ENCODE data around the gene ORC5. TPM values are rescaled to one million over a fixed set of nuclear protein-coding genes. Genes with fewer than 3 reads are reported as not detected.
A peak's percentile ranks its signal among the peaks of the same experiment; 100 is the strongest.

ORC5 gene
- total RNA-seq, 4 donors from 2014 or later = 10.5 to 28.7 (median 13.5) TPM

- no peak for DNase-seq (ENCODE audit: low spot score in 2 of 2)
- Histone ChIP-seq H3K27ac (no peak overlapping the region), H3K27me3 (no peaks in the 10 kb centered on the region), H3K4me3 (no peak overlapping the region), H3K9me3 (no peaks in the 10 kb centered on the region), H3K4me1 (peaks cover 25% of the 10 kb centered on the region), H3K36me3 (no peaks in the 10 kb centered on the region)
- TF ChIP-seq, protein P1, sequence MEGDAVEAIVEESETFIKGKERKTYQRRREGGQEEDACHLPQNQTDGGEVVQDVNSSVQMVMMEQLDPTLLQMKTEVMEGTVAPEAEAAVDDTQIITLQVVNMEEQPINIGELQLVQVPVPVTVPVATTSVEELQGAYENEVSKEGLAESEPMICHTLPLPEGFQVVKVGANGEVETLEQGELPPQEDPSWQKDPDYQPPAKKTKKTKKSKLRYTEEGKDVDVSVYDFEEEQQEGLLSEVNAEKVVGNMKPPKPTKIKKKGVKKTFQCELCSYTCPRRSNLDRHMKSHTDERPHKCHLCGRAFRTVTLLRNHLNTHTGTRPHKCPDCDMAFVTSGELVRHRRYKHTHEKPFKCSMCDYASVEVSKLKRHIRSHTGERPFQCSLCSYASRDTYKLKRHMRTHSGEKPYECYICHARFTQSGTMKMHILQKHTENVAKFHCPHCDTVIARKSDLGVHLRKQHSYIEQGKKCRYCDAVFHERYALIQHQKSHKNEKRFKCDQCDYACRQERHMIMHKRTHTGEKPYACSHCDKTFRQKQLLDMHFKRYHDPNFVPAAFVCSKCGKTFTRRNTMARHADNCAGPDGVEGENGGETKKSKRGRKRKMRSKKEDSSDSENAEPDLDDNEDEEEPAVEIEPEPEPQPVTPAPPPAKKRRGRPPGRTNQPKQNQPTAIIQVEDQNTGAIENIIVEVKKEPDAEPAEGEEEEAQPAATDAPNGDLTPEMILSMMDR (IDR thresholded peaks at IDR 0.05) = no peak
- TF ChIP-seq POLR2A (IDR thresholded peaks at IDR 0.05) = no peak
- TF ChIP-seq POLR2AphosphoS5 (IDR thresholded peaks at IDR 0.05) = no peak
- TF ChIP-seq EP300 (IDR thresholded peaks at IDR 0.05) = no peak
- 75% methylated on average over 4 of the region's 4 CpGs for WGBS
These were observed 1.2 kb upstream of the ORC5 start for GRCh38 chr7:104209063-104209462.

GRCh38 chr7:104208421-104208780 lies 588 bp upstream of the ORC5 start:
- DNase-seq (ENCODE audit: low spot score in 2 of 2) = no peak
- no peak for TF ChIP-seq POLR2A (IDR thresholded peaks at IDR 0.05)
- TF ChIP-seq, protein P1 (IDR thresholded peaks at IDR 0.05) = no peak
- no peak for TF ChIP-seq EP300 (IDR thresholded peaks at IDR 0.05)
- no peak for TF ChIP-seq POLR2AphosphoS5 (IDR thresholded peaks at IDR 0.05)
- no peaks in the 10 kb centered on the region for H3K9me3 ChIP-seq
- WGBS = 27% methylated on average over 7 of the region's 7 CpGs
- H3K27ac ChIP-seq = peak overlapping the region; percentile 30
- no peaks in the 10 kb centered on the region for H3K27me3 ChIP-seq
- peaks cover 4% of the 10 kb centered on the region for H3K36me3 ChIP-seq
- H3K4me1 ChIP-seq = peaks cover 25% of the 10 kb centered on the region
- peak overlapping the region; percentile 62 for H3K4me3 ChIP-seq

DNA sequence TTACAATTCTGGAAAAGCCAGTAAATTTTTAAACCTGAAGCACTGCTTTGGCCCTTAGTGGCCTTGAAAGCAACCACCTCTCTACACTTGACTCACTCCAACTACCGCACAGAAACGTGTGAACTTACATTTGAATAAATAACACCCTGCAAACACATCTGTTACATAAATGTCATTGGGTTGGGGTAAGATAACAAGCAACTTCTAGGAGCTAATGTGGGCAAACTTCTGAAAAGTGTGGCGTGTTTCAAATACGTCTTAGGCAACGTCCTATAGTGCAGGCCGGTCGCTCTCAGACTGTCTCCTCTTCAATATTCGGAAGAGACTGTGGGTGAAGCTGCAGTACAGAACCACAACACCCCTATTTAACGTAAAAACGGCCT lies 474 bp downstream of the ORC5 start:
- no peak for DNase-seq (ENCODE audit: low spot score in 2 of 2)
- H3K9me3 ChIP-seq = no peaks in the 10 kb centered on the region
- peaks cover 15% of the 10 kb centered on the region for H3K36me3 ChIP-seq
- no peak for TF ChIP-seq POLR2A (IDR thresholded peaks at IDR 0.05)
- TF ChIP-seq EP300 (IDR thresholded peaks at IDR 0.05) = no peak
- TF ChIP-seq POLR2AphosphoS5 (IDR thresholded peaks at IDR 0.05) = no peak
- TF ChIP-seq, protein P1 (IDR thresholded peaks at IDR 0.05) = no peak
- H3K27me3 ChIP-seq = no peaks in the 10 kb centered on the region
- peak overlapping the region; percentile 30 for H3K27ac ChIP-seq
- H3K4me1 ChIP-seq = peaks cover 25% of the 10 kb centered on the region
- peak overlapping the region; percentile 62 for H3K4me3 ChIP-seq
- 0% methylated on average over 10 of the region's 10 CpGs for WGBS

DNA sequence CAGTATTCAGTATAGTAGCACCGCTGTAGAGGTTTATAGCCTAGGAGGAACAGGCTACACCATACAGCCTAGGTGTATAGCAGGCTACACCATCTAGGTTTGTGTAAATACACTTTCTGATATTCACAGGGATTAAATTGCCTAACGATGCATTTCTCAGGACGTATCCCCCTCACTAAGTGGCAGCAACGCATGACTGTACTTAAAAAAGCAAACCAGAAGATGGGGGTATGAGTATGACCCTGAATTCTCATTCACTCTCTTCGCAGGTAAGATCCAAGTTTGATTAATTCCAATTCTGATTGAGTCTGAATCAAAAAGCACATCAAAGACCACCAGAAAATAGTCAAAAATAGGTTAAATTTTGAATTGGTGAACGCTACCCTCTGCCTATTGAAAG lies 972 bp downstream of the ORC5 start:
- H3K27ac ChIP-seq = no peak overlapping the region
- 34% methylated on average over 6 of the region's 6 CpGs for WGBS
- H3K4me3 ChIP-seq = peak overlapping the region; percentile 62

GRCh38 chr7:104198673-104199278 lies 9.0 kb downstream of the ORC5 start:
- TF ChIP-seq, protein P1 (IDR thresholded peaks at IDR 0.05) = no peak
- TF ChIP-seq POLR2A (IDR thresholded peaks at IDR 0.05) = no peak
- Histone ChIP-seq H3K27me3 (no peaks in the 10 kb centered on the region), H3K36me3 (peaks cover 88% of the 10 kb centered on the region), H3K9me3 (no peaks in the 10 kb centered on the region), H3K27ac (no peak overlapping the region), H3K4me3 (no peak overlapping the region), H3K4me1 (no peaks in the 10 kb centered on the region)
- DNase-seq (ENCODE audit: low spot score in 2 of 2) = no peak
- 90% methylated on average over 6 of the region's 6 CpGs for WGBS

More for the DNA sequence above, 972 bp downstream of the ORC5 start:
- no peak for DNase-seq (ENCODE audit: low spot score in 2 of 2)
- Histone ChIP-seq H3K27me3 (no peaks in the 10 kb centered on the region), H3K9me3 (no peaks in the 10 kb centered on the region), H3K4me1 (peaks cover 25% of the 10 kb centered on the region), H3K36me3 (peaks cover 20% of the 10 kb centered on the region)
- no peak for TF ChIP-seq POLR2AphosphoS5 (IDR thresholded peaks at IDR 0.05)
- TF ChIP-seq, protein P1 (IDR thresholded peaks at IDR 0.05) = no peak
- no peak for TF ChIP-seq POLR2A (IDR thresholded peaks at IDR 0.05)
- TF ChIP-seq EP300 (IDR thresholded peaks at IDR 0.05) = no peak

All from suprapubic skin (tissue), 4 donors.